ENCODE measurements around the gene ATP9B.
"Not testable (repeated sequence)": the region's sequence is repeated elsewhere in the genome, so short reads cannot be mapped to it uniquely, and the experiment has no call there.

Gene ATP9B

DNA sequence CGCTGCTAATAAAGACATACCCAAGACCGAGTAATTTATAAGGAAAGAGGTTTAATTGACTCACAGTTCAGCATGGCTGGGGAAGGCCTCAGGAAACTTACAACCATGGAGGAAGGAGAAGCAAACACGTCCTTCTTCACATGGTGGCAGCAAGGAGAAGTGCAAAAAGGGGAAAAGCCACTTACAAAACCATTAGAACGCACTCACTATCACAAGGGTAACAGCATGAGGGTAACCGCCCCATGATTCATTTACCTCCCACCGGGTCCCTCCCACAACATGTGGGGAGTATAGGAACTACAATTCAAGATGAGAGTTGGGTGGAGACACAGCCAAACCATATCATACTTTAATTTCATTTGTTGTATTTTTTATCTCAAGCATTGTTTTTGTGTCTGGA, 67.5 kb downstream of the ATP9B start:
- DNase-seq: no peak

DNA sequence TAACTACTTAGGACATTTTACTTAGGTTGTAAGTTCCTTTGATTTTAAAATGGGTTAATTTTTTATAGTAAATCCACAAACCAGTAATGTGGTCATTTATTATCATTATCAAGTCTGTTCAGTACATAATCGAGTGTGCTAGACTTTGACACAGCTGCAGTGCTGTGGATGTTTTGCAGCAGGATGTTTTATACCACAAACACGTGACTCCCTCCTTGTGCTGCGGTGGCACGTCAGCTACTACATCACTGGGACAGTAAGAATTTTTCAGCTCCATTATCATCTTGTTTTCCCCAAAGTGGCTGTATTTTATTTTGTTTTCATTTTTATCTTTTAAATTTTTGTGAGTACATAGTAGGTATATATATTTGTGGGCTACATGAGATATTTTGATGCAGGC, 70.0 kb downstream of the ATP9B start:
- DNase-seq: peak; percentile 6

DNA sequence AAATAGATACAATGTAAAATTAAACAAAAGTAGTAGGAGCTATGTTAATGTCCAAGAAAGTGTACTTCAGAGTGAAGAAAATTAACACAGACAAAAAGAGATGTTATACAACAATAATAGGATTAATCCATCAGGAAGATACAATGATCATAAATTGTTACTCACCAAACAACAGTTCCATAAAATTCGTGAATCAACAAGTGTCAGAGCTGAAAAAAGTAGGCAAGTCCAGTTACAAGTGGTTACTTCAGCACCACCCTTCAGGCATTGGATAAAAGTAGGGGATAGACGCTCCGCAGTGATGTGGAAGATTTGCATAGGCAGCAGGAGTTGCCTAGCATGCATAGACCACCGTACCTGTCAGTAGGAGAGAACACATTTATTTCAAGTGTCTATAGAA, 77.8 kb downstream of the ATP9B start:
- DNase-seq: no peak

DNA sequence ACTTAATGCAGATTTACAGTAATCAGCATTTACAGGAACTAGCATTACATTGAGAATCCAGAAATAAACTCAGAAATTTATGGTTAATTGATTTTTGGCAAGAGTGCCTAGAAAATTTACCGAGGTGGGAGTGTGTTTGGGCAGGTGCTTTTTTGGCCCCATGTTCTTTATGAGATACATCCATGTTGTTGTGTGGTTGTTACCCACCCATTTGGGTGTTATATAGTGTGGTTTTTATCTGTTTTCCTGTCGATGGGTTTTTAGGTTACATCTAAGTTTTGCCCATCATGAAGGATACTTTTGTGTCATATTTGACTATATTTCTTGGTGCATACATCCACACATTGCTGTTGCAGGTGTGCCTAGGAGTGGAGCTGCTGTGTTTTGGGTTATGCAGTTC, 82.0 kb downstream of the ATP9B start:
- no peak for DNase-seq

DNA sequence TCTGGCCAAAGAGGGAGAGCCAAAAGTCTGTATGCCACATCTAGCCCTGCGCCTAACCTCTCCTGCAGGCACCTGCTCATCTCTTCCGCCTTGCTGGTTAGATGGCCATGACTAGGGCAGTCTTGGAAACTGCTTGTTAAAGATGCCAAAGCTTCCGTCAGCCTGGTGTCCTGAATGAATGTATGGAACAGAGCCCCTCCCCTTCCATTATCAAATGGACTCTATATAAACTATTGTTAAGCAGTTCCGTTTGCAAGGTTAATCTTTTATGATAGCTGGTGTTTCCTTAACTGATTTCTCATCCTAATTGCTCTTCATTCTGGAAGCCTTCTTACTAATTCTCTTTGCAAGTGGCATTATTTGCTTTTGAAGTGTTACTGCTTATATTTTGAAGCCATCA, 87.1 kb downstream of the ATP9B start:
- DNase-seq: no peak

DNA sequence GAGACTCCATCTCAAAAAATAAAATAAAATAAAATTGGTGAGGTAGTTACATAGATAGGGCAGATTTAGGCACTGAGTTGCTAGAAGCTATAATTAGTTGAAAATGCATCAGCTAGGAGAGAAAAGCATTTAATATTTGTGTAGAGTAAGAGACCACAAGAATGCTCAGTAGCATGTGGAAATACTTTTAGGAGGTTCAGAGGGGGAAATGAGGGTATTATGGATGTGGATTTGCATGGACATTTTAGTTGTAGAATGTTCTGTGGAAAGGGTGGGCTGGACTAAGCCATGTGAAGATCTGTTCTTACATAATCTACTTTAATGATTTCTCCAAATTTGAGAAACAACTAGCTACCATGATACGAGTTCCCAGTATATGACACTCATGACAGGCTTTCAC, 95.5 kb downstream of the ATP9B start:
- DNase-seq: no peak

DNA sequence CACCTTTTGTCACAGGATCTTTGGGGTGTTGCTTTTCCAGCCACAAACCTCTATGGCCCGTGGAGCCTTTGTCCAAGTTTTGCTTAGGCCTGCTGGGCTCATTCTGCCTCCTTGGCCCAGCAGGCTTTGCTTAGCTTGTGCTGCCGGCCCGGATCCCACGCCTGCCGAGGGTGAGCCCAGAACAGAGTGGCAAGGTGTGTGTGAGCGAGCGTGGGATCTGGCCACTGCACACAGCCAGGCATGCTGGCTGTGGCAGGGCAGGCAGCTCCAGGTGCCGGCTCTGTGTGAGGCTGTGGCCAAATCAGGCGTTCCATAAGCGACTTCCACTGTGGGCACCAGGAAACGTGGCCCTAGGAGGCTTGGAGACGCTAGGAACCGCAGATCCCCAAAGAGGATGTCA, 97.5 kb downstream of the ATP9B start:
- no peak for DNase-seq

DNA sequence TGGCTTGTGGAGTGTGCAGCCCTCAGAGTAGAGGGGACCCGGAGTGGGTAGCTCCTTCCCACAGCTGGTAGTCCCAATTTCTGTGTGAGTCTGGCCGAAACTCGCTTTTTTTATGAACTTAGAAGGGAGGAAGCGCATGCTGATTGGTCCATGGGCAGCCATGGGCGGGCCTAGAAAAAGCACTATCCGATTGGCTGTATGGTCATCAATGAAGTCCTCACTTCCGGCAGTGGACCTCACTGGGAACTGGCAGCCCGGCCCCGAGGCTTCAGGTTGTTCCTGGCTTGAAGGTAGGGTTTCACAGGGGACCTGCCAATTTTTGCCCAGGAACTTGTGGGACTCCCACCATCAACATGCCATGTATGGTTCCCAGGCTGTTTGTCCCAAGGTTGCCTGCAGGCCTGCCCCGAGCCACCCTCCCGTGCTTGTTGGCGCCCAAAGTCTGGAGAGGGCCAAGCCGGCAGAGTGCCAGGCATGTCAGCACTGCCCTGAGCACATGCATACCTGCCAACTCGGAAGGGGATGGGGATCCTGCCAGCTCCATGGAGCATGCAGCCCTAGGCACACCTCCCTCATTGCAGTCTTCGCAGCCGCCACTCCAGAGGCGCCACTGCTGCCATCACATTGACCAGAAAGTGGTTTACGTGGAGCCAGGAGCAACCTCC, 98.5 kb downstream of the ATP9B start:
- no peak for DNase-seq

DNA sequence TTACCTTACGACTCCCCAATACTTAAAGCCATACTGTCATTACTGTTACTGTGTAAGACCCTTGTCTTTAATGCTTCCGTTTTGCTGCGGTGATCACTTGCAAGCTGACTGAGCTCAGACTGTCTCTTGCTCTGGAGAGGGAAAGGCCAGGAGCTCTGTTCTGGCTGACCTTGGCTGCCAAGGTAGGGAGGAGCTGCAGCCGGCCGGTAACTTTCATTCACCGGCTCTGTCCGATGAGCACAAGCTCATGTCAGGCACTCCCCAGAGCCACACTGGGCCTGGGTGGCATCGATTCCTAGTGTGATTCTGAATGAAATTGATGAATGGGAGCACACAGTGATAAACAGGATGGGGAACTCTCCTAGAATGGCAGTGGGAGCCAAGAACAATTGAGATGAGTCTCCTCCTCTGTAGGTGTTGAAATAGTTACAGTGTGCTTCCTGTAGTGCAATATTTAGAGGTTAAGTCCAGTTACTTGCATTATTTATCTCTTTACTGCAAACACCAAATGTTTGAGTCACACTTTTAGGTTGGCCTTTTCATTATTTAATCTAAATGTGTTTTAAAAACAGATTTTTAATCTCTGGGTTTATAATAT, 100.9 kb downstream of the ATP9B start:
- no peak for DNase-seq

DNA sequence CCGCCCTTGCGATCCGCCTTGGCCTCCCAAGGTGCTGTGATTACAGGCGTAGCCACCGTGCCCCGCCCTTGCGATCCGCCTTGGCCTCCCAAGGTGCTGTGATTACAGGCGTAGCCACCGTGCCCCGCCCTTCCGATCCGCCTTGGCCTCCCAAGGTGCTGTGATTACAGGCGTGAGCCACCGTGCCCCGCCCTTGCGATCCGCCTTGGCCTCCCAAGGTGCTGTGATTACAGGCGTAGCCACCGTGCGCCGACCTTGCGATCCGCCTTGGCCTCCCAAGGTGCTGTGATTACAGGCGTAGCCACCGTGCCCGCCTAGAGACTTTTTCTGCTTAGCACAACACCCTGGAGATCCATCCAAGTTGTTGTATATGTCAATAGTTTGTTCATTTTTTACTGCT, 103.1 kb downstream of the ATP9B start:
- DNase-seq: not testable (repeated sequence)

DNA sequence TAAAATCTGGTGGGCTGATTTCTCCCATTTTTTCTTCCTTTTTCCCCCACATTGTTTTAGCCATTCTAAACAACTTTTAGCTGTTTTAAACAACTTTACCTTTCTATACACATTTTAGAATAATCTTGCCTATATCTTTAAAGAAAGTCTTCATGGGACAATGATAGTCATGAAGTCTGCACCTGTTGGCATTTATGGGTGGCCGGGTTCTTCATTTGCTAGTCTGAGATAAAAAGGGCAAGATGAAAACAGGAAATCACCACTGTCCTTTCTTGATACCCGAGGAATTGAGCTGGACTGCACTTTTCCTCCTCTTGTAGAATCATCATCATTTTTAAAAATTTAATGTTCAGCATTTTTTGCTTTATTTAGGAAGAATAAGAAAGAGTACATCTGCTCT, 104.5 kb downstream of the ATP9B start:
- no peak for DNase-seq

DNA sequence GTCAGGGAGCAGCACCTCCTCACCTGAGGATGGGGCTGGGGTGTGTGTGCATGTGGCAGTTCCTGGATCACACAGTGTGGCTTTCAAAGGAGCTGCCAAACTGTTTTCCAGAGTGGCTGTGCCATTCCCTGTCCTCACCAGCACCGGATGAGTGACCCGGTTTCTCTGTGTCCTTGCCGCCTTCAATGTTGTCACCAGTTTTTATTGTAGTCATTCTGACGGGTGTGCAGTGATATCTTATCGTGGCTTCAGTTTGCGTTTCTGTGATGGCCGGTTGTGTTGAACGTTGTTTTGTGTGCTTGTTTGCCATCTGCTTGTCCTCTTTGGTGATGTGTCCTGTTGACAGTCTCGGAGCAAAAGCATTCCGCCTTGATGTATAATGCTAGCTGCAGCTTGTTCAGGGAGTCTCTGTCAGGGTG, 108.9 kb downstream of the ATP9B start:
- no peak for DNase-seq

DNA sequence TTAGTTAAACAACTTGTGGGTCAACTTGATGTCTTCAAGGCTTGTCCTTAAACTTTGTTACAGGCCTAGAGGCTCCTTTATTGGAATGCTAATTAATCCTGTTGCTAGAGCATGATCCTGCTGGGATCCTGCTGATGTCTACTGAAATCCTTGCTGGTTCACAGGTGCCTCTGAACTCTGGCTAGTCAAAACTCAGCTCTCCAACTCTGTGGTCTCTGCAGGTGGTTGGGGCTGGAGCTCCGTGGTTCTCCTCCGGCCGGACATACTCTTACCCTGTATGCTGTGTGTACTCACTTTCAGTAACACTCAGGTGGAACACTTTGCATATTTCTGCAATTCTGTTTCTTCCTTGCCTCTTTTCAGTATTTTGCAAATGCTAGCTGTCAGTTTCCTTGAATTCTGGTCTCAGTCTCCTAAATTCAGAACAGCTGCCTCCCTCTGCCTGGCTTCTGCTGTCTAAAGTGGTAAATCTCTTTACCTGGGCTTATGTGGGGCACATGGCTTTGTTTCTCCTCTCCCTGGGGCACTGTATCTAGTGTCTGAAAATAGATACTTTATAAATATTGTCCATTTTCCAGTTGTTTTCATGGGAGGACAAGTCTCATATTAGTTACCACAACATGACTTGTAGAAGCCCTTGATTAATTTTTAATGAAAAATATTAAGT, 113.0 kb downstream of the ATP9B start:
- no peak for DNase-seq

DNA sequence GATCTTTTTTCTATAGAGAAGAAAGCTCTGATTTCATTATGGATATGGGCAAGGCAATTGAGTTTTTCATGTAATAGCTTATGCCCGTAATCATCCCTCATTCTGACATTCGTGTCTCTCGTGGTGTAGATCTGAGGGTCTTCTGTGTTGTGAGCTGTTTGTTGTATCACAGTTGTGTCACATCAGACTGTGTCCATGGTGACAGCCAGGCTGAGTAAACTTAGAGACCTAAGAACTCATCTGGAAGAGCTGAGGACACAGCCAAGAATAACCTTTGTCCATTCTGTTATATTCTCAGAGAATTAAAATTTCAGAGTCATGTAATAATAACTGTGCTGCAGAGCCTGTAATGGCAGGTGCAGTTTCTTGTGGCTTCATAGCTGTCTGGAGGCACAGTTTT, 116.5 kb downstream of the ATP9B start:
- DNase-seq: no peak

DNA sequence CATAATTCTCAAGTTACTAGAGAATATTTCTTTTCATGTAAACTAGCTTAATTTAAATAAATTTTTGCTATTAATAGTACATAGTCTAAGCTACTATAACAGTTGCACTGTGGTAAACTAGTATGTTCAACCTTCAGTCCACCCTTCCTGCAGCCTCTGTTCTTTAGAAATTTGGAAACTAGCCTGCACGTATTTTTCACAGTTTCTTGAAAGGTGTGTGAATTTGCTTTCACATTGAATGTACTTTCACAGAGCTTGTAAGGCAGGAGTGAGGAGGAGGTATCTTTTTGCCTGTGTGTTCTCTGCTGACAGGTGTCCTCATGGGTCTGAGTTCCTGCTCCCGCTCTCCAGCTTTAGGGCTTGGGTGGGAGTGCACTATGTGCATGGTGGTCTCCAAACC, 117.5 kb downstream of the ATP9B start:
- peak; percentile 29 for DNase-seq

DNA sequence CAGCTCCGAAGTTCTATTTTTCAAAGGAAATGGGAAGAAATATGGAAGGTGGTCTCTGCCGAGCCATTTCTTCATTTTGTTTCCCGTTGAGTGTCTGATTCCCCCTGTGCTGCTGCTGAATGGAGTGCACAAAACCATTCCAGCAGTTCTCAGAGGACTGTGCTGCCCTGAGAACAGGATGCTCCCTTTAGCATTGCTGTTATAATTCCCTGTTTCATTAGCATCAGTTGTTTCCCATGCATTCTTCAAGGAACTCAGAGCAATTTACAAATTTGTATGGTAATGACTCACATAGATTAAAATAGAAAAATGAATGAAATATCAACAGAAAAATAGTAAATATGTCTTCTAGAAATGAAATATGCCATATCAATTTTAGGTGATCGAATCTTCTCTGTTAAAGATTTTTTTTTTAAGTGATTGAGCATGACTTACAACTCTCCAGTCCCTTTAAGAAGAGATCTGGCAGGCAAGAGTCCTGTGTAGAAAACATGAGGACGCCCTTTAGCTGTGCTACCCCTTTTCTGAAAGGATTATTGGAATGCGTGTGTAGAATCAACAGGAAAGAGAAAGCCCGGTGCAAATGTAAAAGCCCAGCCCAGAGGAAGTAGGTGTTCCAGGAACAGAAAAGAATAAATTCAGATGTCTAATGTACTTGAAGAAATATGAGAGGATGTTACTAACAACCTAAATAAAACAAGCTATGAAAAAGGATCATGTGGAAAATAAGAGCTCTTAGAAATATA, 118.5 kb downstream of the ATP9B start:
- no peak for DNase-seq

DNA sequence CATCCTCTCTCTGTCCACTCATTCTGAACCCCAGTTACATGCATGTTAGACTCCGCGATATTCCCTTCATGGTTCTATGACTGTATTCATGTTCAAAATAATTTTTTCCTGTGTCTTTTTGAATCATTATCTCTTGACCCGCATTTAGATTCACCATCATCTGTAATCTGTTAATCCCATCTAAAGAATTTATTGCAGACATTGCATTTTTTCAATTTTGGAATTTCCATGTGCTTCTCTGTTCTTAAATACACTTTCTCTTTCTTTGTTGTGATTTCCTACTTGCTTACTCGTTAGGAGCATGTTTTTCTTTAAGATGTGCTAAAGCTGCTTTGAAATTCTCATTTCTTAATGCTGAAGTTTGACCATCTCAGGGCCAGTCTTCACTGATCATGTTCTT, 122.2 kb downstream of the ATP9B start:
- no peak for DNase-seq

DNA sequence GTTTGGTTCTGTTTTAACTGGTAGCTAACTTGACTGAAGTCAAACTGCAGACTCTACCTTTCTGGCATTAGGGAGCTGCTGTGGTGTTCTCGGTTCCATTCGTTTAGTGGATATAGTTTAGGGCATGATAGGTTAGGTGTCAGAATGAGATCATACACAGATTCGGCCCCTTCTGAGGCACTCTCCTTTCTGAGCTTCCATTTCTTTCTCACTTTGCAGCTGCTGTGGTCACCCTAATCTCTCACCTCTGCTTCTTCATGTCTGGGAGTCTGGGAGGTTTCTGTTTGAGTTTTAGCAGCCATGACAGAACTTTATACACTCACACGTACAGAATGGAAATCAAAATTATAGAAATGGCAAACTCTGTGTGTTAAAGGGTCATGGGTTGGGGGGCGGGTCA, 122.8 kb downstream of the ATP9B start:
- peak; percentile 46 for DNase-seq

DNA sequence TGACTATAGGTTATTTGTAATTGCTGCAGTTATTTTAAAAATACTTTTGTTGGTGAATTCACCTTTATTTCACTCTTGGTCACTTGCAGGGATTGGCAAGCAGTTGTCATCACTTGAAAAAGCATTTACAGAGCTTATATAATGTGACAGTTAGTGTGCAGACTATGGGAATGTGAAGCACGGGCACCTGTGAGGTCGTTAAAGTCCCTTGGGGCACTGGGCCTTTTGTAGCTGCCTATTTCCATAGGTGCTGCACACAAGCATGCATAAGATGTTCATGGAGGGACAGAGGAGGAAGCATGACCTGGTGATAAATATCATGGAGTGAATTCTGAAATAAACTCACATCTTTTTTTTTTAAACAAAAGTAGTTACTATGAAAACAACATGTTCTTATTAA, 124.6 kb downstream of the ATP9B start:
- DNase-seq: no peak

DNA sequence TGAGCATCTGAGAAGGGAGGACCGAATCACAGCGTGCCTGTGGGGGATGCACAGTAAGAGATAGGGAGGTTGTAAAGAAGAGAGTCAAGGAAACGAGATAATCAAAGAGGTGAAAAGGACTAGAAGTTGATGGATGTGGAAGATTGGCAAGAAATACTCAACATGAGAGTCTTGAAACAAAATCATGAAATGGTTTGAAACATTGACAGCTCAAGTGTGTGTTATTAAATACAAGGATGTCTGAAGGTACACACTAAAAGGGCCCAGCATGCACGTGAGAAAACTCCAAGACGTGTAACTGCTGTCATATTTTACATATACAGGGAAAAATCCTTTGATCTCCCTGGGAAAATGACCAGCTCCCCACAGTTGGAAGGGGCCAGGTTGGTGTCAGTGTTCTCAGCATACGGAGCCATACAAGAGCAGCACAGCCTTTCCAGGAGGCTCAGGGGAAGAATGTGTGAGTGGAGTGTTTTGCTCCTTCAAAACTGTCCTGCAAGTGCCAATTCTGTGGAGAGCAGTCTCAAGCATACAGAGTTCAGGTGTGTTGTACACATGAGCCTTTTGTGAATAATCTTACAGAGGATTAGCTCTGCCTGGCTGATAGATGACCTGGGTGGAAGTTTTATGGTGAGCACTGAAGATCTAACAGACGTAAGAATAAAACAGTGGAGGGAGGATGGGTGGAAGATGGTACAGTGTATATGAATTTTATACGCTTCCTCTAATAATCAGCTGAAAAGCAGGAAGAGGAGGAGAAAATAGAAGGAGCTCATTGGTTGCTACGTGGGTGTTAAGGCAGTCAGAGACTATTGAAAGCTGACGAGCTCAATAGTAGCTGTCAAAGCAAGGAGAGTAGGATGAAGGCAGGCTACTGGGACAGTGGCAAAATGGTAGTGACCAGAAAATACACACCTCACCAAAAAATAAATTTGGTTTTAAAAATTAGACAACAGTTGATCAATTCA, 126.8 kb downstream of the ATP9B start:
- no peak for DNase-seq

DNA sequence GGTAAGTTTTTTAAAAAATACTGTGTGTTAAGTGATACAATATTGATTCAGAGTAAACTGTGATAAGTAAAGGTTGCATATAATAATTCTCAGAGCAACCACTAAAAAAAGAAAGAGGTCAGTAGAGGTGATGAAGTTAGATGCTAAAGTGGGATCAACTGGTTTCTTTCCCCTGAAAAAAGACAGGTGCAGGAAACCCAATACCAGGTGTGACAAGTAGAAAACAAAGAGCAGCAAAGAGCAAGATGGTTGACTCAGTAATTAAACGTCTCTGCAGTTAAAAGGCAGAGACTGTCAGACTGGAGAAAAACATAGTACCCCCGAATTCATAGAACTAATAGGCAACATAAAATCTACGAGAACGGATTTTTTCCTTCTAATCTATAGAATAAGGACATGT, 128.3 kb downstream of the ATP9B start:
- DNase-seq: no peak

DNA sequence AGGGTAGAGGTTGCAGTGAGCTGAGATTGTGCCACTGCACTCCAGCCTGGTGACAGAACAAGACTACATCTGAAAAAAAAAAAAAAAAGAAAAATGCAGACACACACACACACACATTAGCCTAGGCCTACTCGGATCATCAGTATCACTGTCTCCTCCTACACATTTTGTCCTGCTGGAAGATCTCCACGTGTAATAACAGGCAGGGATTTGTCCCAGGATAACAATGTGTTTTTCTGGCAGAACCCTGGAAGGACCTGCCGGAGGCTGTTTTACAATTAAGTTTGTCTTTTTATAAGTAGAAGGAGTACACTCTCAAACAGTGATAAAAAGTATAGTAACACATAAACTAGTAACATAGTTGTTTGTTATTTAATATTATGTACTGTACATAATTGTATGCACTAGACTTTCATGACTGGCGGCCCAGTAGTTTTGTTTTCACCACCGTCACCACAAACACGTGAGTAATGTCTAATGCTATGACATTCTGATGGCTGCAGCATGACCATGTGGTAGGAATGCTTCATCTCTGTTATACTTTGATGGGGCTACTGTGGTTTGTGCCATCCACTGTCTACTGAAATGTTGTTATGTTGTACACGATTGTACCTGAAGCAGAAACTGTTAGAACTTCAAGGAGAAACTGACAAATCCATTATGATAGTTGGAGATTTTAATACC, 130.6 kb downstream of the ATP9B start:
- peak; percentile 46 for DNase-seq
